GM18873 (cell line): ENCODE results near the gene ADARB2.

Experiments
- ATAC-seq: cut with Tn5 transposase; IDR thresholded peaks from one replicate; pipeline ENCODE4 v1.9.1; 2021; ENCODE audit warnings: mild to moderate bottlenecking, moderate library complexity, moderate number of reproducible peaks; ENCODE audit not compliant: unreplicated experiment, low FRiP score

Gene ADARB2

DNA sequence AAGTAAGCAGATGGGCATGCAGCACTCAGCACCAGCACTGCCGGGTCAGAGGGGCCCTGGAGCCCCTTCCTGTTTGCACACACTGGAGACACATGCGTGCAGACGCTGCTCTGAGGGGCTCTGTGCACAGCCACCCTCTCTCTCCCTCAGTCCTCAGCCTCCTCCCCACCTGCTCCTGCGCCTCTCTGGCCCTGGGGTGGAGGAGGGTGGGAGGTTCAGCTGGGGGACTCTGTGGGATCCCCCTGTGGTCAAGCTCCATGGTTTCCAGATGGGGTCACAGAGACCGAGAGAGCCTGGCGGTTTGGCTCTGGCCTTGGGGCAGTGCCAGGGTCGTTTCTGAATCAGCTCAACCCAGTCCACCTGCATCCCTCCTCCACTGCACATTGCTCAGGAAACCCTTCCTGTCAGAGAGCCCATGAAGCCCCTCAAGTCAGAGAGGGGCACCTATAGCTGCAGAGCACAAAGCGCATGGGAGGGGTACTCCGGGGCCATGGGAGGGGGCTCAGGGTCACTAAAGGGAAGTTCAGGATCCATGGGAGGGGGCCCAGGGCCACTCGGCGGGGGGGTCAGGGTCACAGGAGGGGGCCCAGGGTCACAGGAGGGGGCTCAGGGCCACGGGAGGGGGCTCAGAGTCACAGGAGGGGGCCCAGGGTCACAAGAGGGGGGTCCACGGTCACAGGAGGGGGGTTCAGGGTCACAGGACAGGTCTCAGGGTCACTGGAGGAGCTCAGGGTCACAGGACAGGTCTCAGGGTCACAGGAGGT, 161.7 kb downstream of the ADARB2 start:
- no peak for ATAC-seq

- no peak for ATAC-seq
Observed at GRCh38 chr10:1574719-1575118, 162.6 kb downstream of the ADARB2 start.

DNA sequence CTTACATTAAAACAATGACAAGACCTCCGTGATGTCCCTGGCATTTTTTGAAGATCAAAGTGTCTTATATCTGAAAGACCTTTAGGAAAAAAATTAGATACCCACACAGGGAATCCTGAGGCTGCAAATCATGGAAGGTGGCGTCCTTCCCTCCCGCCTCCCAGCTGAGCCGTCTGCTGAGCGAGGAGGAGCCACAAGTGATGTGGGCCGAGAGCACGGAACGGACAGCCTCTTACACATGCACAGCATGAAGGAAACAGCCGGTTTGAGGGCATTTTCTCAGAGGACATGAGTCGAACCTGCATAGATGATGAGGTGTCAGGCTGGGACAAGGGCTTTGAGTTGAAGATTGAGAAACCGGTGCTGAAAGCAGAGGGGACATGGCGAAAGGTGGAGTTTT, 163.3 kb downstream of the ADARB2 start:
- ATAC-seq, result no peak

DNA sequence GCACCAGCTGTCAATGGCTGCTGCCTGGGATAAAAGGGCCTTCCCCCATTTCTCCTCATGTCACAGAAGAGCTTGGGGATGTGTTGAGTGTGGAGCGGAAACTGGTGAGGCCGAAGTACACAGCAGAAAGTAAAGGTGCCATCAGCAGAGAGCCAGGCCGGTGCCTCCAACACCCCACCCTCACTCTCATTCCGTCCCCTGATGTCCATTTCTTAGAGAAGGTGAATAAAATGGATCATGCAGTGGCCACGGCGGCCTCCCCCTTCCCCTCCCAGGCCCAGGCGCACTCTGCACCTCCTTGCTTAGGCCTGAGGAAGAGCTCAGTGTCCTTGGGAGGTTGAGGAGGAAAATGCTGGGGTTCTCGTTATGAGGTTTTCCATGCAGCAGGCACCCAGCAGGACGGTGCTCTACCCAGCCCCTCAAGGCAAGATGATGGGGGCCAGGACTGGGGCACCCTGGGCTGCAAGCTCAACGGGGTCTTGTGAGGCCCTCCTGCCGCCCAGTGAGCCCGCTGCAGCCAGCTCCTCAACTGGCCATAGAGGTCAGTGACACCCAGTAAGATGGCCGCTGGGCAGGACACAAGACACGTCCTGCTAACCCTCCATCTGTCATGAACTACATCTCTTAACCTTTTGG, 163.9 kb downstream of the ADARB2 start:
- ATAC-seq, result no peak

DNA sequence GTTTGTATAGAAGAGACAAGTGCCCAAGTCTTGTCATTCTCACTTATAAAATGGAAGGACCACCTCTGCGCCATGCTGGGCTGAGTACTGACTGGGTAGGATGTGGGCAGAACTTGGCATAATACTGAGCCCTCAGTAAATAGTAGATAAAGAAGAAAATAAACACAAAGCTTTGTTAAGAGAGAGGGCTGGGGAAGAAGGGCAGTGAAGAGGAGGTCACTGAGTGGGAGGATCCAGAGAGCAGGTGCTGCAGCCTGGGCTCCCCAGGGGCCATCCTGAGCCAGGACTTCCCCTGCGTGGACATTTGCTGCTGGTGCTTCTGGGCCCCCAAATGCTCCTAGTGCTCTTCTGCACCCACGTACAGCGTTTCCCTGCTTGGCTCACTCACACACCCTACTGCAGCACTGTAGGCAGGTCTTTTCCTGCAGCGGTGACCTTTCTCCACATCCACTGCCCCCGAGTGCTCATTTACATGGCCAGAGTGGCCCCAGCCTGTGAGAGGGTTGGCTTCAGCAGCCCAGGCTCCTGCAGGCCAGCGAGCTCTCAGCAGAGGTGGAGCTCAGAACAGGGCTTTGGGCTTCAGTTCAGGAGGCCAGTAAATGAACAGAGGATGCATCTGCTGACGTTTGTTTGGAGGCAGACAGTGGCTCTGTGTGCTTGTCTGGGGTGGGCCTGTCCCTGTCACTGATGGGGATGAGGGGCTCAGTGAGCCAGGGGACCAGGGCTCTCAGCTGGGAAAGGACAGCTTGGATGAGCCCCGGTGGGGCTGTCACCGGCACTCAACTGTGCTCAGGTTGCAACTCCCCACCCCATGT, 164.6 kb downstream of the ADARB2 start:
- ATAC-seq, result no peak

- no peak for ATAC-seq
Observed at GRCh38 chr10:1571587-1572237, 165.6 kb downstream of the ADARB2 start.

DNA sequence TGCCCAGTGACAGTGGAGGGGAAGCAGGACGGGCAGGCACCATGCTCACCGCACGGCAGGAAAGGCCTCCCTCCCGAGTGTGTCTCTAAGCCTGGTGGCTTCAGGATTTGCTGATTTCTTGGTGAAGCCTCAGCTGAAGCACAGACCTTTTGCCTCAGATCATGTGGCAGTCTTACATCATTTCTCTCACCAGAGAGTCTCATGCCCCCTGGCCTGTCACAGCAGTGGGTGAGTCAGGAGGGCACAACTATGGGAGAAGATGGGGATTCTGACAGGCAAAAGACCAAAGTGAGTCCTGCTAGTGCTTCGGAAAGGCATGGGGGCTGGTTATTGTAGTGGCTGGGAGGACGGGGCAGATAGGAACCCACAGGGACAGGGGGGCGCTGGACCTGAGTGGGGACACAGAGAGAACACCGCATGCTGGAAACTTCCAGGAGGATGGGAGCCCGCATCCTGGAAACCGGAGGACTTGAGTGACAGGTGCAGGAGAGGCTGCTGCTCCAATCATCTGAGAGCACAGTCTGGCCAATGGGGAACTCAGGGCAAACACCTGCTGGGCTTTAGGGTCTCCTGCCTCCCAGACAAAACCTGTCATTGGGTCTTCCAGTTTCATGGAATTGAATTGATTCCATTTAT, 166.8 kb downstream of the ADARB2 start:
- ATAC-seq, result no peak

DNA sequence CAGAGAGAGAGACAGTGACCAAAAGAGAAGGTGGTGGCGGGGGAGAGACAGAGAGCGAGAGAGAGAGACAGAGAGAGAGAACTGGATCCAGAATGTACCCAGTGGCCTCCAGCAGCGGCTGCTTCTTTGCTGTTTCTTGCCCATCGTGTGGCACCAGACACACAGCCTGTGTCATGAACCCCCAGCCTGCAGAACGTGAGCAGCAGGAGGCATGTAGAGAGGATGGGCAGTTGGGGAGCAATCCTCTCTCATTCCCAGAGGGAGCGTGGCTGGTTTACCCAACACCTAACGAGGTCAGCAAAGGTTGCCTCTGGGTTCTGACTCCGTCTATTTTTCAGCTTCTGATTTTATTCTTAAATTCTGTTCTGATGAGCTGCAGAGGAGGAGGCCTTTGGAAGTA, 168.1 kb downstream of the ADARB2 start:
- ATAC-seq, result no peak

DNA sequence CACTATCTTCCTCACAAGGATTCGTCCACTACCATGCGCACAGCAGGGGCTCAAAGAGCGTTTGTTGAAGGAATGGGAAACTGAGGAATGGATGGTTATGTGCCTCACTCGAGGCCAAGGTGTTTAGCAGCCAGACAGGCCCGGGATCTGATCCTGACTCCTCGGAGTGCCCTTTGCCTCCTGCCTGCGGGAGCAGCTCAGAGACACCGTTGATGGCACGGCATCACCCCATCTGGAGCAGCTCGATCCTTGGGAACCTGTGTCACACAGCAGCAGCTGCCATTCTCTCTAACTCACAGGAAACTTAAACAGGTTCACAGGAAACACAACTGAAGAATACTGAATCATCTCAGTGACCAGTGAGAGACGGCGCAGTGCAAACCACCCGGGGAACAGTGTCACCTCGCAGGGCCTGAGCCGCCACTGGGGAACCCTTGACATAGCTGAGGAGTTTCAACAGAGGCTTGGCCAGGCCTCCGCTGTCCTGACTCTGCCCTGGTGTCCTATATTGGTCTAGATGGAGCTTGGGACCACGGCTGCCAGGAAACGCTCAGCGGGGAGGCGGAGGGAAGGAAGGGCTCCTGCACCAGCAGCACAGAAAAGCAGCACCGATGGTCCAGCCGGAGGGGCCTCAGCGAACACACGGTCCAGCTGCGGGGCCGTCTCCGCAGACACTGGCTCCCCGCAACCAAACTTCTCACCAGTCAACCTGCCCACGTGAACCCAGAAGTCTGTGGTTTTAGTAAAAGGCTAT, 169.4 kb downstream of the ADARB2 start:
- no peak for ATAC-seq

GRCh38 chr10:1567152-1567551, 170.2 kb downstream of the ADARB2 start:
- no peak for ATAC-seq

DNA sequence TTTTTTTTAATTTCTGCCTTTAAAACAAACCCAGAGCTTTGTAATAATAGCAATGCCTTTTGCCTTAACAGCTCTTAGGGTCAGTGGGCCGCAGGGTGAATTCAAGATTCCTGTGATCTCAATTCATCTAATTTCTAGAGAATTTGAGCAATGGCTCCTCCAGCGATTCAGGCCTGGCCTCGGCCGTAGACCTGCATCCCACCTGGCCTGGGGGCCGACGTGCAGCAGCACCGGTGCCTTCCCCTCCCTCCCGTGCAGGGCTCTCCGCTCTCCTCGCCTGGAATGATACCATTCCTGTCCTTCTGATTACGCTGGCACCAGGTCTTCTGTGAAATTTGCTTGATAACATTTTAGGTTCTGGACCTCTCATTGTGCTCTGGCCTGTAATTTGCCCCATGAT, 172.5 kb downstream of the ADARB2 start:
- no peak for ATAC-seq

DNA sequence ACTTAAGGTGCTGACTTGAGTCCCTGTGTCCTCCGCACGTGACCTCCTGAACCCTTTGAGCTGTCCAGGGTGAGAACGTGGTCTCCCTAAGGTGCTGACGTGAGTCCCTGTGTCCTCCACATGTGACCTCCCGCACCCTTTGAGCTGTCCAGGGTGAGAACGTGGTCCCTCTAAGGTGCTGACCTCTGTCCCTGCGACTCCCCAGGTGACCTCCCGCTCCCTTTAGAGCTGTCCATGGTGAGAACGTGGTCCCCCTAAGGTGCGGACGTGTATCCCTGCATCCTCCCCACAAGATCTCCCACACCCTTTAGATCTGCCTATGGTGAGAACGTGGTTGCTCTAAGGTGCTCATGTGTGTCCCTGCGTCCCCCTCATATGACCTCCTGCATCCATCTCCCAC, 174.3 kb downstream of the ADARB2 start:
- ATAC-seq, result no peak

DNA sequence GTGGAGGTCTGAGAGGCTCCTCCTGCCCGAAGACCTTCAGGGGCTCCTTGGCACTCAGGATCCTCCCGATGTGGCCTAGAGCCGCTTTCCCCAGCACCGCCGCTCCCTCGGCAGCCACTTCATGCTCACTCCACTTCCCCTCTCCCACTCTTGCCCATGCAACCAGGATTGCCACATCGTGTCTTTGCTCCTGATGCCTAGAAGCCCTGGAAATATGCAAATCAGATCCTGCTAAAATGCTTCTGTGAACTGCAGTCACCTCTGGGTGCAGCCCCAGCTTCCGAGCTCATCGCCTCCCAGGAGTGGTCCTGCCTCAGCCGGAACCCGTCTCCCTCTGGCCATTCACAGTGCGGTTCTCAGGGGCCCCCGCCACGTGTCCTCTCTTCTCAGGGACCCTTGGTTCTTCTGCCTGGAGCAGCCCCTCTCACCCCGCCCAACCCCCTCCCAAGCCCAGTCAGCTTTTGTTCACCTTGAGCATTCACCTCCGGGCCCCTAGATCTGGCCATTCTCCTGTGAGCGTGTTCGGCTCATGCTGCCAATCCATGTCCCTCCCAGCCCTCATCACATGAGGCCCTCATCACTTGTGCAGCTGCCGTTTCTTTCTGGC, 175.5 kb downstream of the ADARB2 start:
- no peak for ATAC-seq

DNA sequence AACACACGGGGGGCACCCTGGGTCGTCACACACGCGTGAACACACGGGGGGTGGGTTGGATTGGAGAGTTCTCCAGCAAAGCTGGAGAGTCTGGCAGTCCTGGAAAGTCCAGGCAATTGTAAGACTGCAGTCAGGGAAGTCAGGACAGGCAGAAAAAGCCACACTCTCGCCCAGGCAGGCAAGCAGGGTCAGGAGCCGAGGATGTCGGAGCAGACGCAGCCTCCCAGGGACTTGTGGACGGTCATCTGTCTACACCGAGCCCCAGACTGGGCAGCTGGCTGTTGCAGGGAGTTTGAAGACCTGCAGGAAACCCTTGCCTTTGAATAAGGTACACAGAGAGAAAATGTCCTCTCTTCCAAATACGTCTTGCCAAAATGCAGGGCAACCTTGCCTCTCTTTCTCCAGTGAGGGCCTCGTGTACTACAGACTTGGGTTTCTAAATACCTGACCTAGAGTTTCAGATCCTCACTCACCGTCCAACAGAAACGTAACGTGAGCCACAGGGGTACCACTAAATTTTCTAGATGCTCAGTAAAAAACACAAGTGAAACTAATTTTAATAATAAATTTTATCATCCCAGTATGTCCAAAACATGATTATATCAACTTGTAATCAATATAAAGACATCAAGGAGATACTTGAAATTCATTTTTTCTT, 176.7 kb downstream of the ADARB2 start:
- ATAC-seq, result no peak

- no peak for ATAC-seq
Observed at GRCh38 chr10:1559761-1560160, 177.6 kb downstream of the ADARB2 start.

DNA sequence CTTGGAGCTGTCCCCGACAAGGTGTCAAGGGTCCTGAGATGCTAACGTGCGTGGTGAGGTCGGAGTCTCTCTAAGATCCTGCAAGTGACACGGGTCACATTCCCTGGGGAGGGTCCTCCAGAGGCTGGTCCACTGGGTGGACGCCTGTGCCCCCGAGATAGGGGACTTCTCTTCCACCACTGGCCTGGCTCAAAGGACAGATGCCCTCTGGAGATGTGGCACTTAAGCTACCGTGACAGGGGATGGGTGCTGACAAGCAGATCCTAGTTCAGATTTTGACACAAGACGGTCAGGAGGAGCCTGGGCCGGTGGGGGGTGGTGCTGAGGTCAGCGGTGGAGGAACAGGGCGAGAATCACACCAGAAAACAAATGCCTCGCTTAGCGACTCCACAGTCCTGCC, 178.0 kb downstream of the ADARB2 start:
- ATAC-seq, result no peak

DNA sequence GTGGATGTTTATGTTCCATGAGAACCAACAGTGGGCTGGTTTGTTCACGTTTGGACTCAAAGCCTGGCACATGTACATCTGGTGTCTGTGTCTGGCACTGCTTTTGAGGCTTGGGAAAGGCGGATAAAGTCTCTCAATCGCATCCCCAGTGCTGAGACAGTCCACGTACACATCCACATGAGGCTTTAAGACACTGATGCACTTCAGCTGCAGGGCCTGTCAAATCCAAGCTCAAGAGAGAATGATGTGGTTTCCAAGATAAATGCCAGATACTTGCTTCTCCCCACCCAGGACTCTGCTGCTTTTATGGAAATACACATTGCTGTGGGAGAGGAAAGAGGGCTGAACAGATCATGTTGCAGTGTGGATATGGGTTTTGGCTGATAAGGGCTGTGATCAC, 178.4 kb downstream of the ADARB2 start:
- no peak for ATAC-seq

DNA sequence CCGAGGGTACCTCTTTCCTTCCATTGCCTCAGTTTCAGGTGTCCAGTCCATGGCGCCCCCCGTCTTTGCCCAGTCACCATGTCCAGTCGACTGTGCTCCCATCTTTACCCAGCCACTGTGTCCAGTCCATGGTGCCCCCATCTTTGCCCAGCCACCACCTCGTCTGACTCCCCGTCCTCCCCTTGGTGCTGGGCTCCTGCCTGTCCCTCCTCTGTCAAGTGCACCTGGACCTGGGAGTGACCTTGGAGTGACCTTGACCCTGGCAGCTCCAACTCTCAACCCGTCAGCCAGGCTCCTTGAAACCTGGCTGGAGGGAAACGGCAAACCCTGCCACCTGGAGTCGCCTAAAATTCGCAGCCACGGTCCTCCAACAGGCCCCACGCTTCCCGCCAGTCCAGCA, 180.2 kb downstream of the ADARB2 start:
- ATAC-seq, result no peak

- ATAC-seq, result no peak
Observed at GRCh38 chr10:1556496-1556895, 180.8 kb downstream of the ADARB2 start.
